Measurements from ENCODE around the gene LARGE1.
A peak's percentile ranks its signal among the peaks of the same experiment; 100 is the strongest.

Gene LARGE1

DNA sequence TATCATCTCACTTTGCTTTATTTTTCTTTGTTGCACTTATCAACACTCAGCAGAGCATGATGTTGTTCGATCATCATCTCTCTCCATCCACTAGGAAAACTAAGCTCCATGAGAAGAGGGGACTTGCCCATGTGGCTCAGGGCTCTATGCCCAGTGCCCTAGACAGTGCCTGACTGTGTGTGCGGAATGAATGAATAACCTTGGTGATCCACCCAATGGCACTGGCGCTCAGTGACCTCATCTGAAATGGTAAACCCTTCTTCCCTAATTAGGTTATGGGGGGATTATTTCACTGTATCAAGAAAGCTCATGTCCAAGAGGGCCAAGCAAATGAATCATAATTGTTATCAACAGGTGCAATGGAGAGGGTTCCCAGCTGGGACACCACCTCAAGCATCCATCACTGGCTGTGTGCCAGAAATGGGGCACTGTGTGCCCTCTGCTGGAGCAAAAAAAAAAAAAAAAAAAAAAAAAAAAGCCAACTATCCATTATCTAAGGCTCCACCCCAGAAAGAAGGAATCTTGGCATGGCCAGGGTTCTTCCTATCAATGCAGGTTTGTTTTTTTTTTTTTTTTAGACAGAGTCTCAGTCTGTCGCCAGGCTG, 172.6 kb downstream of the LARGE1 start:
- H3K9me3 ChIP-seq (ENCODE audit: control insufficient read depth in 1 of 2, low read length in 2 of 2) = no peaks in the 10 kb centered on the region
- H3K4me3 ChIP-seq (ENCODE audit: low read depth in 1 of 2, low read length in 2 of 2) = peak overlapping the region in 1 of 2 donors; percentile 6
- no peaks in the 10 kb centered on the region for H3K36me3 ChIP-seq (ENCODE audit: control insufficient read depth in 1 of 2, insufficient read depth in 2 of 2, low read length in 2 of 2)
- no peak overlapping the region for H3K27ac ChIP-seq (ENCODE audit: low read depth, low read length)
- no peaks in the 10 kb centered on the region for H3K27me3 ChIP-seq (ENCODE audit: control insufficient read depth in 1 of 2, insufficient read depth in 2 of 2, low read length in 2 of 2)
- peaks cover 26 to 30% of the 10 kb centered on the region in 2 donors for H3K4me1 ChIP-seq (ENCODE audit: control insufficient read depth in 1 of 2, insufficient read depth in 2 of 2, low read length in 2 of 2)
- H3K9ac ChIP-seq (ENCODE audit: low read depth in 1 of 2, low read length in 2 of 2) = no peak overlapping the region

DNA sequence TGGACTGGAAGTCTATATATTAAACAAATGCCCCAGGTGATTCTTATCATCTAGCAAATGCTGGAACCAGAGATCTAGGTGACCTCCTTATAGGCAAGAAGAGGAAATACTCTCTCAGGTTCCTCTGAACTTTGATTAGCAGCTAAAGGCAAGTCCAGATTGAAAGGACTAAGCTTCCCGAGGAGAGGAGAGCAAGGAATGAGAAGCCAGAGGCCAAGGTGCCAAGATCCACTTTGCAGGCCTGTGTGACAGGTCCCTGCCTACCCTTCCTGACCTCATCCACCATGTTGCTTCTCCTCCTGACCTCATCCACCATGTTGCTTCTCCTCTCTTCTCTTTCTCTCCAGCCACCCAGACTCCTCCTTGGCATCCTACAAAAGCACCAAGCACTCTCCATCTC, 173.2 kb downstream of the LARGE1 start:
- Histone ChIP-seq H3K4me1 (ENCODE audit: control insufficient read depth in 1 of 2, insufficient read depth in 2 of 2, low read length in 2 of 2) (peaks cover 26 to 30% of the 10 kb centered on the region in 2 donors), H3K27me3 (ENCODE audit: control insufficient read depth in 1 of 2, insufficient read depth in 2 of 2, low read length in 2 of 2) (no peaks in the 10 kb centered on the region), H3K9me3 (ENCODE audit: control insufficient read depth in 1 of 2, low read length in 2 of 2) (no peaks in the 10 kb centered on the region), H3K36me3 (ENCODE audit: control insufficient read depth in 1 of 2, insufficient read depth in 2 of 2, low read length in 2 of 2) (no peaks in the 10 kb centered on the region), H3K27ac (ENCODE audit: low read depth, low read length) (no peak overlapping the region), H3K4me3 (ENCODE audit: low read depth in 1 of 2, low read length in 2 of 2) (peak overlapping the region in 1 of 2 donors; percentile 6), H3K9ac (ENCODE audit: low read depth in 1 of 2, low read length in 2 of 2) (no peak overlapping the region)

DNA sequence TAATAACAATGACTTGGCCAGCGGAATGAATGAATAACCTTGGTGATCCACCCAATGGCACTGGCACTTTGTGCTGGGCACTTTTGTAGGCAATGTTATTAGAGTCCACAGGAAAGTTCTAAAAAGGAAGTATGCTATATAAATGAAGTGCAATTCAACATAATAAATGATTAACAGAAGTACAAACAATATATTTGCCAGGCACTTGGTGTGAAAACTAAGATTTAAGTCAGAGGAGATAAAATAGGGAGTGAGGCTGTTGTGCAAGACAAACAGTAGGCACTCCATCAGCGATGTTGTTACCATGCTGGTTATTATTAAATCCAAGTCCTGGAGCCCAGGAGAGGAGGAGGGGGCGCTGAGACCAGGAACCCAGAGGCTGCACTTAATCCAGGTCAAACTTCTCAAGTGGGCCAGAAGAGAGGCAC, 173.8 kb downstream of the LARGE1 start:
- H3K9ac ChIP-seq (ENCODE audit: low read depth in 1 of 2, low read length in 2 of 2) = no peak overlapping the region
- H3K4me3 ChIP-seq (ENCODE audit: low read depth in 1 of 2, low read length in 2 of 2) = no peak overlapping the region
- no peaks in the 10 kb centered on the region for H3K9me3 ChIP-seq (ENCODE audit: control insufficient read depth in 1 of 2, low read length in 2 of 2)
- no peak overlapping the region for H3K27ac ChIP-seq (ENCODE audit: low read depth, low read length)
- no peaks in the 10 kb centered on the region for H3K36me3 ChIP-seq (ENCODE audit: control insufficient read depth in 1 of 2, insufficient read depth in 2 of 2, low read length in 2 of 2)
- no peaks in the 10 kb centered on the region for H3K27me3 ChIP-seq (ENCODE audit: control insufficient read depth in 1 of 2, insufficient read depth in 2 of 2, low read length in 2 of 2)
- peaks cover 26 to 30% of the 10 kb centered on the region in 2 donors for H3K4me1 ChIP-seq (ENCODE audit: control insufficient read depth in 1 of 2, insufficient read depth in 2 of 2, low read length in 2 of 2)

DNA sequence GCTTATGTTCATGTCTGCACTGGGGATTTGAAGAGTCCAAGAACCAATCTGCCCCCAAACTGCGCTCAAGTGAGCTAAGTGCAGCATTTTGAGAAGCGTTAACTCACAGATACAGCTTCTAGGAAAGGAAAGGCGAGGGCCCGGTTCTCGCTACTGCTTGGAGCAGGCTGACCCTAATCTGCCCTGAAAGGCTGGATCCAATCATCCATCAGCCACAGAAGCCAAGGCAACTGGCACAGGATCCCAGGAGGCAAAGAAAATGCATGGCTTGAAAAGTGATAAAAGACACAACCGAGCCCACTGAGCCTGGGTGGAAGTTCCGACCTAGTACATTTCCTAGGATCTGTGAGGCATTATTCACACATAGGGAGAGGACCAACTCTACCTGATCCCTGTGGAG, 174.8 kb downstream of the LARGE1 start:
- Histone ChIP-seq H3K27me3 (ENCODE audit: control insufficient read depth in 1 of 2, insufficient read depth in 2 of 2, low read length in 2 of 2) (no peaks in the 10 kb centered on the region), H3K27ac (ENCODE audit: low read depth, low read length) (no peak overlapping the region), H3K9ac (ENCODE audit: low read depth in 1 of 2, low read length in 2 of 2) (no peak overlapping the region)

DNA sequence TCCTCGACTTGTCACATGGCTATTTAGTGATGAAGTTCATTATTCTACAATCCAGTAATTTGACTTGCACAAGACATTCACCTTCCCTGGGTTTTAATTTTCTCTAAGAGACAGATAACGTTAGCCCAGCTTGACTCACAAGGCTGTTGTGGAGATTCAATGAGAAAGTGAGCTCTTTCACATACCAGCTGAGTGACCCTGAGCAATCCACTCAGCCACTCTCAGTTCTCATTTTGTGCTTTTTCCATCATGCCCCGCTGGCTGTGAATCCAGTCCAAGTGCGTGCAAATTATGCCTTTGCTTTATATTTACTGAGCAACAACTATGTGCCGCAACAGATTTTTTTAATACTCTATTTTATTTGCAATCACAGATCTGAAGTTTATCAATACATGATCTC, 176.5 kb downstream of the LARGE1 start:
- Histone ChIP-seq H3K9ac (ENCODE audit: low read depth in 1 of 2, low read length in 2 of 2) (no peak overlapping the region), H3K4me1 (ENCODE audit: control insufficient read depth in 1 of 2, insufficient read depth in 2 of 2, low read length in 2 of 2) (peaks cover 25 to 27% of the 10 kb centered on the region in 2 donors), H3K27ac (ENCODE audit: low read depth, low read length) (no peak overlapping the region), H3K36me3 (ENCODE audit: control insufficient read depth in 1 of 2, insufficient read depth in 2 of 2, low read length in 2 of 2) (no peaks in the 10 kb centered on the region), H3K27me3 (ENCODE audit: control insufficient read depth in 1 of 2, insufficient read depth in 2 of 2, low read length in 2 of 2) (no peaks in the 10 kb centered on the region), H3K9me3 (ENCODE audit: control insufficient read depth in 1 of 2, low read length in 2 of 2) (no peaks in the 10 kb centered on the region), H3K4me3 (ENCODE audit: low read depth in 1 of 2, low read length in 2 of 2) (no peak overlapping the region)

More for the DNA sequence above, 174.8 kb downstream of the LARGE1 start:
- no peaks in the 10 kb centered on the region for H3K9me3 ChIP-seq (ENCODE audit: control insufficient read depth in 1 of 2, low read length in 2 of 2)
- no peaks in the 10 kb centered on the region for H3K36me3 ChIP-seq (ENCODE audit: control insufficient read depth in 1 of 2, insufficient read depth in 2 of 2, low read length in 2 of 2)
- H3K4me3 ChIP-seq (ENCODE audit: low read depth in 1 of 2, low read length in 2 of 2) = no peak overlapping the region
- peaks cover 26 to 30% of the 10 kb centered on the region in 2 donors for H3K4me1 ChIP-seq (ENCODE audit: control insufficient read depth in 1 of 2, insufficient read depth in 2 of 2, low read length in 2 of 2)

DNA sequence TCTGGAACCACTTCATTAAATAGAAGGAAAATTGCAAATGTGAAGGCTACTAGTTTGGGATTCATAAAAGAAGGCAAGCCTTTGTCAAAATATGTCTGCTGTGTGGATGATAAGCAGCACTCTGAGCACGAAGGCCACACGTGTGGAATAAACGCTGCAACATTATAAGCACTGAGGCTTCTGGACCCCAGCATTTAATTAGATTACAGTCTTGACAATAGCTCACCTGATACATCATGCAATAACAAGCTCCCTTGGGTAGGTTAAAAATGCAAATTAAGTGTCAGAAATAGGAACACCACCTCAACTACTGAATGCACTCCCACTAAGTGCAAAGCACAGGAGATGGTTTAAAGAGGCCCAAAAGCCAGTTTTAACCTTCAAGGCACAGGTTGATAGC, 179.3 kb downstream of the LARGE1 start:
- Histone ChIP-seq H3K9me3 (ENCODE audit: control insufficient read depth in 1 of 2, low read length in 2 of 2) (no peaks in the 10 kb centered on the region), H3K27ac (ENCODE audit: low read depth, low read length) (no peak overlapping the region), H3K27me3 (ENCODE audit: control insufficient read depth in 1 of 2, insufficient read depth in 2 of 2, low read length in 2 of 2) (no peaks in the 10 kb centered on the region), H3K4me1 (ENCODE audit: control insufficient read depth in 1 of 2, insufficient read depth in 2 of 2, low read length in 2 of 2) (peaks cover 6 to 9% of the 10 kb centered on the region in 2 donors), H3K4me3 (ENCODE audit: low read depth in 1 of 2, low read length in 2 of 2) (no peak overlapping the region), H3K36me3 (ENCODE audit: control insufficient read depth in 1 of 2, insufficient read depth in 2 of 2, low read length in 2 of 2) (no peaks in the 10 kb centered on the region), H3K9ac (ENCODE audit: low read depth in 1 of 2, low read length in 2 of 2) (no peak overlapping the region)

DNA sequence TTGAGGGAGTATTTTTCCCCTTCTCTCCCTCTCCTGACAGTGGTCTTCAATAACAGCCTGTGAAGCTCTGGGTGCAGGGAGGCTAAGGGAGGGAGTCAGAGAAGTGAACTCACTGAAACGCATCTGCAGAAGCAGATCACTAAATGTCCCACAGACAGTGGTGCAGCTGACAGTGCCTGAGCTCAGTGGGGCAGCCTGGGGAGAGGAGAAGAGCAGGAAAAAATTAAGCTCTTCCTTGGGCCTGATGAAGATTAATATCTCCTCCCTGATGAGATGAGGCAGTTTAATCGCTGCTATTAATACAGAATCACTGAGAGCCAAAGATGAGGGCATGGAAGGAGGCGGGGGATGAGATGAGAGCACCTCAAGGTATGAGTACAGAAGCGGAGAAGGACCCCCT, 180.8 kb downstream of the LARGE1 start:
- H3K4me1 ChIP-seq (ENCODE audit: control insufficient read depth in 1 of 2, insufficient read depth in 2 of 2, low read length in 2 of 2) = no peaks in the 10 kb centered on the region
- H3K27ac ChIP-seq (ENCODE audit: low read depth, low read length) = no peak overlapping the region
- H3K4me3 ChIP-seq (ENCODE audit: low read depth in 1 of 2, low read length in 2 of 2) = no peak overlapping the region
- no peaks in the 10 kb centered on the region for H3K27me3 ChIP-seq (ENCODE audit: control insufficient read depth in 1 of 2, insufficient read depth in 2 of 2, low read length in 2 of 2)
- H3K9ac ChIP-seq (ENCODE audit: low read depth in 1 of 2, low read length in 2 of 2) = no peak overlapping the region
- no peaks in the 10 kb centered on the region for H3K9me3 ChIP-seq (ENCODE audit: control insufficient read depth in 1 of 2, low read length in 2 of 2)
- no peaks in the 10 kb centered on the region for H3K36me3 ChIP-seq (ENCODE audit: control insufficient read depth in 1 of 2, insufficient read depth in 2 of 2, low read length in 2 of 2)

DNA sequence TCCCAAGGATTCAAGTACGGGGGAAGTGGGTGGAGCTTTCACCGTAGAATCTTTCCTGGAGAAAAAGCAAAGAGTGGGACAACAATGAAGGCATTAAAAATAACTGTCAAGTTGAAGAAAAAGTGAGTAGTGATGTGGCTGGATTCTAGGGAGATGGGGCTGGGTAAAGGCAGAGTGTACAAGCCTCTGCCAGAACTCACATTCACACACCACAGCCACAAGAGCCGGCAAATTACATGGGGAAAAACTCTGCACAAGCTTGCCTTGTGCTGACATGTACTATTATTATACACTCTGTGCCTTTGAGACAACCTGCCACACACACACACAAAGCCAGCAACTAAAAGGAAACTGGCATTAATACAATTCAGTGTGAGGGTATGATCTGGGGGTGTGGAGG, 182.6 kb downstream of the LARGE1 start:
- Histone ChIP-seq H3K9ac (ENCODE audit: low read depth in 1 of 2, low read length in 2 of 2) (no peak overlapping the region), H3K27ac (ENCODE audit: low read depth, low read length) (no peak overlapping the region), H3K36me3 (ENCODE audit: control insufficient read depth in 1 of 2, insufficient read depth in 2 of 2, low read length in 2 of 2) (no peaks in the 10 kb centered on the region), H3K9me3 (ENCODE audit: control insufficient read depth in 1 of 2, low read length in 2 of 2) (no peaks in the 10 kb centered on the region), H3K27me3 (ENCODE audit: control insufficient read depth in 1 of 2, insufficient read depth in 2 of 2, low read length in 2 of 2) (no peaks in the 10 kb centered on the region), H3K4me3 (ENCODE audit: low read depth in 1 of 2, low read length in 2 of 2) (no peak overlapping the region), H3K4me1 (ENCODE audit: control insufficient read depth in 1 of 2, insufficient read depth in 2 of 2, low read length in 2 of 2) (no peaks in the 10 kb centered on the region)

DNA sequence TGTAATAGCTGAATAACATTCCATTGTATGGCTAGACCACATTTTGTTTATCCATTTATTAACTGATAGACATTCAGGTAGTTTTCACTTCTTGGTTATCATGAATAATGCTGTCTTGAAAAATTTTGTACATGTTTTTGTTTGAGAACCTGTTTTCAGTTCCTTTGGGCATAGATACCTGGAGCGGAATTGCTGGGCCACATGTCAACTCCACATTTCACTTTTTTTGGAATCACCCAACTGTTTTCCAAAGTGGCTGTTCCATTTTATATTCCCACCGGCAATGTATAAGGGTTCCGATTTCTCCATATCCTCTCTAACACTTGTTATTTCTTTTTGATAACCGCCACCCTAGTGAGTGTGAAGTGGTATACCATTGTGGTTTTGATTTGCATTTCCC, 184.3 kb downstream of the LARGE1 start:
- H3K27me3 ChIP-seq (ENCODE audit: control insufficient read depth in 1 of 2, insufficient read depth in 2 of 2, low read length in 2 of 2) = no peaks in the 10 kb centered on the region
- no peaks in the 10 kb centered on the region for H3K36me3 ChIP-seq (ENCODE audit: control insufficient read depth in 1 of 2, insufficient read depth in 2 of 2, low read length in 2 of 2)
- no peaks in the 10 kb centered on the region for H3K9me3 ChIP-seq (ENCODE audit: control insufficient read depth in 1 of 2, low read length in 2 of 2)
- H3K4me3 ChIP-seq (ENCODE audit: low read depth in 1 of 2, low read length in 2 of 2) = no peak overlapping the region
- no peaks in the 10 kb centered on the region for H3K4me1 ChIP-seq (ENCODE audit: control insufficient read depth in 1 of 2, insufficient read depth in 2 of 2, low read length in 2 of 2)
- no peak overlapping the region for H3K27ac ChIP-seq (ENCODE audit: low read depth, low read length)
- H3K9ac ChIP-seq (ENCODE audit: low read depth in 1 of 2, low read length in 2 of 2) = no peak overlapping the region

DNA sequence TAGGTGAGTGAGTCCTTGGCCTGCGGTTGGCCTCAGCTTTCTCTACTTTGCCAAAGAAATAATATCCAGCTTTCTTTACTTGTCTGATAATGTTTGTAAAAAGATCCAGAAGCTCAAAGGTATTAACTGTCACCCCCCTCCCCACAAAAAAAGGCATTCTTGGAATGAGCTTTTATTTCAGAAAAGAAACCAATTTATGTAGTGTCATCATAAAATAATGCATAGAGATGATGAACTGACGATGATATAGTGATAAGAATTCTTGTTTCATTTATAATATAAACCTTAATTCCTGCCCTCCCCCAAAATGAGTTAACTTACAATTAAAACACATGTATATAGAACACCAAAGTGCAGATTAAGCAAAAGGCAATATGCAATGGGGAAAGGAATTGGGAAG, 191.4 kb downstream of the LARGE1 start:
- no peaks in the 10 kb centered on the region for H3K27me3 ChIP-seq (ENCODE audit: control insufficient read depth in 1 of 2, insufficient read depth in 2 of 2, low read length in 2 of 2)
- no peak overlapping the region for H3K27ac ChIP-seq (ENCODE audit: low read depth, low read length)
- no peak overlapping the region for H3K9ac ChIP-seq (ENCODE audit: low read depth in 1 of 2, low read length in 2 of 2)
- no peak overlapping the region for H3K4me3 ChIP-seq (ENCODE audit: low read depth in 1 of 2, low read length in 2 of 2)
- H3K36me3 ChIP-seq (ENCODE audit: control insufficient read depth in 1 of 2, insufficient read depth in 2 of 2, low read length in 2 of 2) = no peaks in the 10 kb centered on the region
- no peaks in the 10 kb centered on the region for H3K9me3 ChIP-seq (ENCODE audit: control insufficient read depth in 1 of 2, low read length in 2 of 2)
- no peaks in the 10 kb centered on the region for H3K4me1 ChIP-seq (ENCODE audit: control insufficient read depth in 1 of 2, insufficient read depth in 2 of 2, low read length in 2 of 2)

DNA sequence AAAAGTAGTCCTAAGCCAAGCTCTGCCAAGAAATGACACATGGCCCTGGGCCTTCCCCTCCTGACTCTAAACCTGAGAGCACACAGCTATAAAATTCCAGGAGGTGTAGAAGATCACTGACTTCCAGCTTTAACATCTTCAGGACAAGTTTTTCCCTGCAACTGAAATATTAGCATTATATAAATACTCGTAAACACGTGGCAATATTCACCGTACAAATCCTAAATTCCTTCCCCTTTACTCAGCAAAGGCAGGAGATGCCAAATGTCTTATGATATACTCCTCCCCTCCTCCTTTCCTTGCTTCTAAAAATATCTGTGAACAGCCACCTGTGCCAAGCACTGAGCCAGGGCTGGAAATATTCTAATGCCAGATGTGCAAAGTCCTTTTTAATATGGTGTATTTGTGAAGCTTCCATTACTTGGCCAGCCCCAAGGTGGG, 194.0 kb downstream of the LARGE1 start:
- H3K4me3 ChIP-seq (ENCODE audit: low read depth in 1 of 2, low read length in 2 of 2) = no peak overlapping the region
- H3K27me3 ChIP-seq (ENCODE audit: control insufficient read depth in 1 of 2, insufficient read depth in 2 of 2, low read length in 2 of 2) = no peaks in the 10 kb centered on the region
- H3K9ac ChIP-seq (ENCODE audit: low read depth in 1 of 2, low read length in 2 of 2) = no peak overlapping the region
- H3K9me3 ChIP-seq (ENCODE audit: control insufficient read depth in 1 of 2, low read length in 2 of 2) = no peaks in the 10 kb centered on the region
- no peak overlapping the region for H3K27ac ChIP-seq (ENCODE audit: low read depth, low read length)
- H3K4me1 ChIP-seq (ENCODE audit: control insufficient read depth in 1 of 2, insufficient read depth in 2 of 2, low read length in 2 of 2) = no peaks in the 10 kb centered on the region
- H3K36me3 ChIP-seq (ENCODE audit: control insufficient read depth in 1 of 2, insufficient read depth in 2 of 2, low read length in 2 of 2) = no peaks in the 10 kb centered on the region

All from duodenal mucosa (tissue), 2 donors.